ENCODE data around the gene MANBA. TPM values are rescaled to one million over a fixed set of nuclear protein-coding genes. Genes with fewer than 3 reads are reported as not detected.
A peak's percentile ranks its signal among the peaks of the same experiment; 100 is the strongest.

Gene MANBA
- total RNA-seq, 1 donor from 2014 or later: 38.3 TPM

DNA sequence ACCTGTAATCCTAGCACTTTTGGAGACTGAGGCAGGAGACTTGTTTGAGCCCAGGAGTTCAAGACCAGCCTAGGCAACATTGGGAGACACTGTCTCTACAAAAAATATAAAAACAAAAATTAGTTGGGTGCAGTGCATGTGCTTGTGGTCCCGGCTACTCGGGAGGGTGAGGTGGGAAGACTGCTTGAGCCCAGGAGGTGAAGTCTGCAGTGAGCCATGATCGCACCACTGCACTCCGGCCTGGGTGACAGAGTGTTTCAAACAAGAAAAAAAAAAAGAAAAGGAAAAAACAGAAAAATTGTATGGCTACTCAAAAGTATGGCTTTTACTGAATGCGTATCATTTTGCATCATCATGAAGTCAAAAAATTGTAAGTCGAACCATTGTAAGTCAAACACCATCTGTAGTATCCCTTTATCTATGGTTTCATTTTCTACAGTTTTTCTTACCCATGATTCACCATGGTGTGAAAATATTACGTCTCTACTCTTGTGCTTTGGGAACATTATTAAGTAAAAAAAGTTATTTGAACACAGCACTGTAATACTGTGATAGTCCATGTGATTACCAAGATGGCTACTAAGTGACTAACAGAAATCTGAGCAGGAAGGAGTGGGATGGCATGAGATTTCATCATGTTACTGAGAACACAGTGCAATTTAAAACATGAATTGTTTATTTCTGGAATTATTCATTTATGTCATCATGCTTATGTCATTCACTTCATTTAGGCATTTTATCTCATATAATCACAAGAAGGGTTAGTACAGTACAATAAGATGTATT is 26.5 kb upstream of the MANBA start:
- Histone ChIP-seq H2AFZ (ENCODE audit: low read depth, low read length) (no peak overlapping the region), H3K4me3 (ENCODE audit: insufficient read depth, low read depth, low read length) (no peak overlapping the region), H3K9ac (ENCODE audit: low read length) (no peak overlapping the region), H3K4me2 (ENCODE audit: low read length) (no peak overlapping the region), H3K27ac (ENCODE audit: low read depth, low read length) (no peak overlapping the region), H3K9me3 (ENCODE audit: insufficient read depth, low read depth, low read length) (no peaks in the 10 kb centered on the region), H3K79me2 (ENCODE audit: insufficient read depth, low read length) (no peaks in the 10 kb centered on the region), H3K27me3 (ENCODE audit: insufficient read depth, low read length) (no peaks in the 10 kb centered on the region), H3K4me1 (ENCODE audit: insufficient read depth, low read length) (peaks cover 4% of the 10 kb centered on the region), H3K36me3 (ENCODE audit: insufficient read depth, low read length) (peaks cover 8% of the 10 kb centered on the region), H4K20me1 (ENCODE audit: insufficient read depth, low read length) (peaks cover 6% of the 10 kb centered on the region)
- Mint-ChIP-seq H3K27me3 (ENCODE audit: low read depth, unreplicated experiment) (no peaks in the 10 kb centered on the region), H3K36me3 (ENCODE audit: low read depth, unreplicated experiment) (peaks cover 5% of the 10 kb centered on the region), H3K9me3 (ENCODE audit: unreplicated experiment) (peaks cover 4% of the 10 kb centered on the region), H3K27ac (ENCODE audit: unreplicated experiment) (peak overlapping the region; percentile 83), H3K4me1 (ENCODE audit: low read depth, unreplicated experiment) (peaks cover 14% of the 10 kb centered on the region), H3K4me3 (ENCODE audit: unreplicated experiment) (no peak overlapping the region)
- FAIRE-seq: no peak
- peak; percentile 58 for DNase-seq (ENCODE audit: low read depth)
- no peak for TF ChIP-seq EZH2 (IDR thresholded peaks at IDR 0.05; ENCODE audit: insufficient read depth, low read length)
- TF ChIP-seq, protein P1, sequence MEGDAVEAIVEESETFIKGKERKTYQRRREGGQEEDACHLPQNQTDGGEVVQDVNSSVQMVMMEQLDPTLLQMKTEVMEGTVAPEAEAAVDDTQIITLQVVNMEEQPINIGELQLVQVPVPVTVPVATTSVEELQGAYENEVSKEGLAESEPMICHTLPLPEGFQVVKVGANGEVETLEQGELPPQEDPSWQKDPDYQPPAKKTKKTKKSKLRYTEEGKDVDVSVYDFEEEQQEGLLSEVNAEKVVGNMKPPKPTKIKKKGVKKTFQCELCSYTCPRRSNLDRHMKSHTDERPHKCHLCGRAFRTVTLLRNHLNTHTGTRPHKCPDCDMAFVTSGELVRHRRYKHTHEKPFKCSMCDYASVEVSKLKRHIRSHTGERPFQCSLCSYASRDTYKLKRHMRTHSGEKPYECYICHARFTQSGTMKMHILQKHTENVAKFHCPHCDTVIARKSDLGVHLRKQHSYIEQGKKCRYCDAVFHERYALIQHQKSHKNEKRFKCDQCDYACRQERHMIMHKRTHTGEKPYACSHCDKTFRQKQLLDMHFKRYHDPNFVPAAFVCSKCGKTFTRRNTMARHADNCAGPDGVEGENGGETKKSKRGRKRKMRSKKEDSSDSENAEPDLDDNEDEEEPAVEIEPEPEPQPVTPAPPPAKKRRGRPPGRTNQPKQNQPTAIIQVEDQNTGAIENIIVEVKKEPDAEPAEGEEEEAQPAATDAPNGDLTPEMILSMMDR (IDR thresholded peaks at IDR 0.05; ENCODE audit: insufficient read depth, low read depth, low read length): no peak

DNA sequence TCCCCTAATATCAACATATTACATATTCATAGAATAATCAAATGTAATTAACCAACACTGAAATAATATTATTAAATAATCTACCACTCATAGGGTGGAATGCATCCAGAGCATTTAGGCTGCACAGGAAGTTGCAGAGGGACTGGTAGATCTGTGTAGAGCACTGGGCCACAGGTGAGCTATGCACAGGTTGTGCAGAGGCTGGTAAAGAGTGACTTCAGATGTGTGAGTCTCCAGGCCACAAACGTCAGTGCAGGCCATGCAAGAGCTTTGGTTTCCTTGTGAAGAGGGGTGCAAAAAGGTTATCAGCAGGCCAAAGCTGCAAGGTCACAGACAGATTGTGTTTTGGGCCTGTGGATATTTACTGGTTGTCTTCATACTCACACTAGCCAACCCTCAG is 25.5 kb upstream of the MANBA start:
- no peak overlapping the region for H3K4me3 ChIP-seq (ENCODE audit: insufficient read depth, low read depth, low read length)
- Mint-ChIP-seq H3K36me3 (ENCODE audit: low read depth, unreplicated experiment) (peaks cover 2% of the 10 kb centered on the region), H3K9me3 (ENCODE audit: unreplicated experiment) (peaks cover 4% of the 10 kb centered on the region), H3K27ac (ENCODE audit: unreplicated experiment) (no peak overlapping the region), H3K27me3 (ENCODE audit: low read depth, unreplicated experiment) (no peaks in the 10 kb centered on the region), H3K4me1 (ENCODE audit: low read depth, unreplicated experiment) (peaks cover 14% of the 10 kb centered on the region), H3K4me3 (ENCODE audit: unreplicated experiment) (no peak overlapping the region)
- no peaks in the 10 kb centered on the region for H3K27me3 ChIP-seq (ENCODE audit: insufficient read depth, low read length)
- no peak for FAIRE-seq
- H4K20me1 ChIP-seq (ENCODE audit: insufficient read depth, low read length): peaks cover 1% of the 10 kb centered on the region
- H3K4me1 ChIP-seq (ENCODE audit: insufficient read depth, low read length): peaks cover 4% of the 10 kb centered on the region
- no peak overlapping the region for H3K27ac ChIP-seq (ENCODE audit: low read depth, low read length)
- H2AFZ ChIP-seq (ENCODE audit: low read depth, low read length): no peak overlapping the region
- peaks cover under 1% of the 10 kb centered on the region for H3K36me3 ChIP-seq (ENCODE audit: insufficient read depth, low read length)
- H3K9ac ChIP-seq (ENCODE audit: low read length): no peak overlapping the region
- H3K79me2 ChIP-seq (ENCODE audit: insufficient read depth, low read length): no peaks in the 10 kb centered on the region
- H3K4me2 ChIP-seq (ENCODE audit: low read length): no peak overlapping the region
- TF ChIP-seq, protein P1 (IDR thresholded peaks at IDR 0.05; ENCODE audit: insufficient read depth, low read depth, low read length): no peak
- TF ChIP-seq EZH2 (IDR thresholded peaks at IDR 0.05; ENCODE audit: insufficient read depth, low read length): no peak
- no peak for DNase-seq (ENCODE audit: low read depth)
- H3K9me3 ChIP-seq (ENCODE audit: insufficient read depth, low read depth, low read length): no peaks in the 10 kb centered on the region

DNA sequence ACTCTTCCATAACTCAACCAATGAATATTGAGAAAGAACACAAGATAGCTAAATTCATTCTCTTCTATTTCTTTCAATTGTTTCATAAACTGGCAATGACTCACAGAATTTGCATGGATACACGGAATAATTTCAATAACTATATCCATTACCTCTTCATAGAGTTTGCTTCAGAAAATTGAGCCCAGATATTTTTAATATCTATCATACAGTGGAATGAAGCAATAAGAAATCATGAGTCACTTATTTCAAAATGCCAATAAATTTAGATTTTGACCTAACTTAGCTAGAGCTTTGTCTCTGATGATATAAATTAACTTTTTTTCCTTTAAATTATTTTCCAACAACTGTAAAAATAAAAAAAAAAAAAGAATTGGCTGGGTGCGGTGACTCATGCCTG is 22.2 kb upstream of the MANBA start:
- H3K9ac ChIP-seq (ENCODE audit: low read length): no peak overlapping the region
- H3K9me3 Mint-ChIP-seq (ENCODE audit: unreplicated experiment): peaks cover 2% of the 10 kb centered on the region
- no peaks in the 10 kb centered on the region for H3K36me3 Mint-ChIP-seq (ENCODE audit: low read depth, unreplicated experiment)
- H3K4me1 Mint-ChIP-seq (ENCODE audit: low read depth, unreplicated experiment): peaks cover 3% of the 10 kb centered on the region
- no peaks in the 10 kb centered on the region for H3K9me3 ChIP-seq (ENCODE audit: insufficient read depth, low read depth, low read length)
- H3K36me3 ChIP-seq (ENCODE audit: insufficient read depth, low read length): no peaks in the 10 kb centered on the region
- H3K27ac ChIP-seq (ENCODE audit: low read depth, low read length): no peak overlapping the region
- H3K27ac Mint-ChIP-seq (ENCODE audit: unreplicated experiment): no peak overlapping the region
- H3K27me3 ChIP-seq (ENCODE audit: insufficient read depth, low read length): no peaks in the 10 kb centered on the region
- no peak overlapping the region for H3K4me3 Mint-ChIP-seq (ENCODE audit: unreplicated experiment)
- no peaks in the 10 kb centered on the region for H3K27me3 Mint-ChIP-seq (ENCODE audit: low read depth, unreplicated experiment)
- FAIRE-seq (no peak), DNase-seq (ENCODE audit: low read depth) (no peak)
- no peak overlapping the region for H2AFZ ChIP-seq (ENCODE audit: low read depth, low read length)
- H4K20me1 ChIP-seq (ENCODE audit: insufficient read depth, low read length): no peaks in the 10 kb centered on the region
- H3K4me2 ChIP-seq (ENCODE audit: low read length): no peak overlapping the region
- H3K79me2 ChIP-seq (ENCODE audit: insufficient read depth, low read length): no peaks in the 10 kb centered on the region
- no peaks in the 10 kb centered on the region for H3K4me1 ChIP-seq (ENCODE audit: insufficient read depth, low read length)
- no peak overlapping the region for H3K4me3 ChIP-seq (ENCODE audit: insufficient read depth, low read depth, low read length)
- TF ChIP-seq EZH2 (IDR thresholded peaks at IDR 0.05; ENCODE audit: insufficient read depth, low read length): no peak
- TF ChIP-seq, protein P1 (IDR thresholded peaks at IDR 0.05; ENCODE audit: insufficient read depth, low read depth, low read length): no peak

Data from astrocyte (in vitro differentiated cells and primary cell).